Endothelial cell of umbilical vein (primary cell): ENCODE measurements around the gene CNTN2.

Experiments
- POLR2A ChIP-seq: IDR thresholded peaks from 2 replicates; pipeline ENCODE4 v1.6.1; 2012; ENCODE audit warnings: low read depth, mild to moderate bottlenecking, control low read depth, low read length
- TF ChIP-seq, protein P1 (sequence below), 2 donors: IDR thresholded peaks; 1 replicate in 1 of 2; 2 replicates in 1 of 2; pipeline ENCODE4 v1.5.1; 2011; ENCODE audit warnings: low read length in 2 of 2, mild to moderate bottlenecking in 2 of 2, moderate library complexity in 2 of 2, control low read depth in 1 of 2, inconsistent platforms in 1 of 2, low read depth in 1 of 2; ENCODE audit not compliant: insufficient read depth in 1 of 2; ENCODE audit errors: extremely low read depth in 1 of 2

DNA sequence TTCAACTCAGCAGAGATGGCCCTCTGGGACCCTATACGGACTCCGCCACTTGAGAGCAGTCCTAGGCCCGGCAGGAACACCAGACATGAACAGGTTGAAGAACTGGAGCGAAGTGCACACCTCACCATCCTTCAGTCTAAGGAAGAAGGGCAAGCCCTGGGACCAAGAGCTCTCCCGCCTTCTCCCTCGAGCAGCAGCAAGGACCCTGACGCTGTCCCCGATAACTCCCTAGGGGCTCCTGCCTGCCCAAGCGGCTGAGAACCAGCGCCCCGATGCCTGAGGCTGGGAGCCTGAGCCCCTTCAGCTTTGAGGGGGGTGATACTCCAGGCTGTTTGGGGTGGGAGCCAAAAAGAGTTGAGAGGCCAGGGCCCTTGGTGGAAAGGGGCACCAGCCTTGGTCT is 31.1 kb downstream of the CNTN2 start:
- TF ChIP-seq, protein P1, sequence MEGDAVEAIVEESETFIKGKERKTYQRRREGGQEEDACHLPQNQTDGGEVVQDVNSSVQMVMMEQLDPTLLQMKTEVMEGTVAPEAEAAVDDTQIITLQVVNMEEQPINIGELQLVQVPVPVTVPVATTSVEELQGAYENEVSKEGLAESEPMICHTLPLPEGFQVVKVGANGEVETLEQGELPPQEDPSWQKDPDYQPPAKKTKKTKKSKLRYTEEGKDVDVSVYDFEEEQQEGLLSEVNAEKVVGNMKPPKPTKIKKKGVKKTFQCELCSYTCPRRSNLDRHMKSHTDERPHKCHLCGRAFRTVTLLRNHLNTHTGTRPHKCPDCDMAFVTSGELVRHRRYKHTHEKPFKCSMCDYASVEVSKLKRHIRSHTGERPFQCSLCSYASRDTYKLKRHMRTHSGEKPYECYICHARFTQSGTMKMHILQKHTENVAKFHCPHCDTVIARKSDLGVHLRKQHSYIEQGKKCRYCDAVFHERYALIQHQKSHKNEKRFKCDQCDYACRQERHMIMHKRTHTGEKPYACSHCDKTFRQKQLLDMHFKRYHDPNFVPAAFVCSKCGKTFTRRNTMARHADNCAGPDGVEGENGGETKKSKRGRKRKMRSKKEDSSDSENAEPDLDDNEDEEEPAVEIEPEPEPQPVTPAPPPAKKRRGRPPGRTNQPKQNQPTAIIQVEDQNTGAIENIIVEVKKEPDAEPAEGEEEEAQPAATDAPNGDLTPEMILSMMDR (IDR thresholded peaks at IDR 0.05; ENCODE audit: extremely low read depth in 1 of 2, insufficient read depth in 1 of 2, low read depth in 1 of 2, low read length in 2 of 2), result no peak
- TF ChIP-seq POLR2A, result no peak
